Measurements from ENCODE around the gene NAT10.
"Not testable (repeated sequence)": the region's sequence is repeated elsewhere in the genome, so short reads cannot be mapped to it uniquely, and the experiment has no call there.

The NAT10 gene

DNA sequence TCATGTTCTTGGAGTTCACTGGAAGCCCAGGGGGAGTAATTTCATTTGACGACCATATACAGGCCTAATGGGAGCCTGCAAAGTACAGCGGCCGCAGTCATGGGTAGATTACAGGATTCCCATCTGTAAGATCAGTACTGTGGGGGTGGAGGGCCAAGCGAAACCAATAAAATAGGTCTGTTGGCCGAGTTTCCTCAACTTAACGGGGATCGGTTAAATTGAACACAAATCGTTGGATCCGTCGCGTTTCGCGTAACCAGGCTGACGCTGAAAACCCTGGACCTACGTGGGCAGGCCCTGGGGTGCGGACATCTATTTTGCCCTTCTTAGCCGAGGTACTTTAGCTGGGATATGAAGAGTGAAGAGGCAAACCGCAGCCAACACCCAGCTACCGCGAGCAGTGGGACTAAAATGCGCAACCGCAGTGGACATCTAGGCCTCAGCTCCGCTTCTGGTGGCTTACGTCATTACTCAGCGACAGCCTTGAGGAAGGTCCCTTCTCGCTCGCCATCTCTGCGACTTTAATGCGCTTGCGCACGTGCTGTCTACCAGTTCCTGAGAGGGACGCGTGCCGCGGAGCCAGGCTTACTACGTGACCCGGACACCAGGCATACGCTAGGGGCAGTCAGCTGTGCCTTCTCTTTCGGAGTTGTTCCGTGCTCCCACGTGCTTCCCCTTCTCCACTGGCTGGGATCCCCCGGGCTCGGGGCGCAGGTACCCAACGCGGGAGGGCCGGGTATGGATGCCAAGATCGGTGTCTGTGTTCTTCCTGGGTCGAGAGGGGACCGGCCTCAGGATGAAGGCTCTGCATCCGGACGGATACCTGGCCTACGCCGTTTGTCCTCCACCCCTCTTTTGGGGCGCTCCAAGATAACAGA is at the start of gene NAT10:
Gene NAT10 (plus strand): TSS at position 551 of the 878 bp plus-strand sequence. CDS start 2,597 bp downstream, outside the sequence.
- peak; percentile 99 for DNase-seq

DNA sequence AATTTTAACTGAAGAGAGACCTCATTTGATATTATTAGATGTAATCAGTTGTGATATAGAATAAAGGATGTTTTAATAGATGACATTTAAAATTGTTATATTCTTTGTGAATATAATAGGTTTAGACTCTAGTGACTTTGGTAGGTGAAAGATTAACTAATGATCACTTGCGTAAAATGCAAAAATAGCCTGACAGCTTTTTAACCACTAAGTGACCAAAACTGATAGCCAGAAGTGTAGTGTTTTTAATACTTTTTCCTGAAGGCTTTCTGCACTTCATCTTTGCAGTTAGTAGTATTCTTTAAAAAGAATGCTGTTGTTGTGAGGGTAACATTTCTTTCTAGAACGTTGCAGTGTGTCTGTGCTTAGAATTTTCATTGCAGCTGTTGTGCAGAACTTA is 48.8 kb upstream of the NAT10 start:
- no peak for DNase-seq

DNA sequence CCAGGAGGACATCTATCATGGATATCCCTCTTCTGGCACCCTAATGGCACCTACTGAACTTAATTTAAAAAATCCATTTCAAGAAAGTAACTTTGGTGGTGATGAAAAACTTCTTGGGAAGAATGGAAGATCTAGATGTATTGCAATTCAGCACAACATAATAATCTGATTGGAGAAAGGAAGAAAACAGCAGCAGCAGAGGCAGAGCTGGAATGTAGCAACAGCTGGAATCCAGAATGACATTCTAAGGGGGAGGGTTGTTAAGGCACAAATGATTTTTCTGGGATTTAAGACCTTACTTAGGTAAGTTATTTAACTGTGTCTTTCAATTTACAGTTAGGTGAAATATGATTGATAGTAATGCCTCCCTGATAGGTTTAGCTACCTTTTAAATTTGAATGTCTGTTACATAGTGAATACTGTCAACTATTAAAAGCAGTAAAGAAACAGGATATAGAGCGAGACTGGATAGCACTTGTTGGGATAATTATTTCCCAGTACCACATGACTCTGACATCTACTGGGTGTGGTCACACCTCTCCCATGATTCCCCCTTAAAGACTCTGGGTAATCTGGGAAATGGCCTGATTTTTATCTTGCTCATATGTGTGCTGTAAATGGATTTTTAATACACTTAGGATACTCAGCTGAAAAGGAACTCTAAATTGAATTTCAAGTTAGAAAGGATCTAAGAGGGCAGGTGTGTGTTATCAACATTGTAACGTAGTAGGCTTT is 42.2 kb upstream of the NAT10 start:
- no peak for DNase-seq

DNA sequence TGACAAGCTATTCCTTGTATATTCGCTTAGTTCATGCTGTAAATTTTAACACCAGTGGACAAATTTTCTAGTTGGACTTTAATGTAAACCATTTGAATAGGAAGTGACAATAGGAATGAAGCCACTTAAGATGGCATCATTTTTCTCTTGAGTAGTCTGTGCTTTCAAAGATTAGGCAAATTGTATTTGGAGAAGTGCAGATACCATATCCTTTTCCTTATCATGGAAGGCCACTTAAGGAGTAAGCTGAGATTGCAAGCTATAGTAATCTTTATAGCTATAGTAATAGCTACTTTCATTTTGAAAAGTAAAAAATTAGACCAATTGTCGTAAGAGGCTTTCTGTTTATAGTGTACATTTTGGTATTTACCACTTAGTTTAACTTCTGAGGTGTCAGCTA is 41.1 kb upstream of the NAT10 start:
- no peak for DNase-seq

DNA sequence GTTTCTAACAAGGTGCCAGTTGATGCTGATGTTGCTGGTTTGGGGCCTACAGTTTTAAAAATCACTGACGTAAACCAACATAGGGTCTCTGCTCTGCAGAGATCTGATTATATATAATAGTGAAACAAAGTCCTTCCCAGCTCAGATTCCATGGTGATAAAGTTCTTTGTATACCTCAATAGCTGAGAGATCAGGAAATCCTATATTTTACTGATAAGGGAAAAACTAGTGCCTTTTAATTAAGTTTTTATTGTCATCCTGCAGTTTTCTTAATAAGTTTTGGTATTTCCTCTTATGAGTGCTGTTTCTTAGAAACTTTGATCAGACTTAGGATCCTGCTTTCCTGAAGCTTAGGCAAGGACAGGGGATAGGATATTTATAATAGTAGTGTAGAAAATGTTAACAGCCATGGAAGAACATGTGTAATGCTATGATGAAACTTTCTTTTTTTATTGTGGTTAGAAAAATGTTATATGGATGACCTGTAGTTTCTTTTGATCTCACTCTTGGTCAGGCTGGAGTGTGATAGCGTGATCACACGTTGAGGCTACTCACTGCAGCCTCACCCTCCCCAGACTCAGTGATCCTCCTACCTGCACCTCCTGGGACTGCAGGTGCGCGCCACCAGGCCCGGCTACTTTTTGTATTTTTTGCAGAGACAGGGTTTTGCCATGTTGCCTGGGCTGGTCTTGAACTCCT is 39.8 kb upstream of the NAT10 start:
- no peak for DNase-seq

DNA sequence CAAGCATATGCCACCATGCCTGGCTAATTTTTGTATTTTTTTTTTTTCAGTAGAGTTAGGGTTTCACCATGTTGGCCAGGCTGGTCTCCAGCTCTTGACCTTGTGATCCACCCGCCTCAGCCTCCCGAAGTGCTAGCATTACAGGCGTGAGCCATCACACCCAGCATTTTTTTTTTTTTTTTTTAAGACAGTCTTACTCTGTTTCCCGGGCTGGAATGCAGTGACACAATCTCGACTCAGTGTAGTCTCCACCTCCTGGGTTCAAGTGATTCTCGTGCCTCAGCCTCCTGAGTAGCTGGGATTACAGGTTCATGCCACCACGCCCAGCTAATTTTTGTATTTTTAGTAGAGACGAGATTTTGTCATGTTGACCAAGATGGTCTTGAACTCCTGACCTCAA is 38.7 kb upstream of the NAT10 start:
- not testable (repeated sequence) for DNase-seq

DNA sequence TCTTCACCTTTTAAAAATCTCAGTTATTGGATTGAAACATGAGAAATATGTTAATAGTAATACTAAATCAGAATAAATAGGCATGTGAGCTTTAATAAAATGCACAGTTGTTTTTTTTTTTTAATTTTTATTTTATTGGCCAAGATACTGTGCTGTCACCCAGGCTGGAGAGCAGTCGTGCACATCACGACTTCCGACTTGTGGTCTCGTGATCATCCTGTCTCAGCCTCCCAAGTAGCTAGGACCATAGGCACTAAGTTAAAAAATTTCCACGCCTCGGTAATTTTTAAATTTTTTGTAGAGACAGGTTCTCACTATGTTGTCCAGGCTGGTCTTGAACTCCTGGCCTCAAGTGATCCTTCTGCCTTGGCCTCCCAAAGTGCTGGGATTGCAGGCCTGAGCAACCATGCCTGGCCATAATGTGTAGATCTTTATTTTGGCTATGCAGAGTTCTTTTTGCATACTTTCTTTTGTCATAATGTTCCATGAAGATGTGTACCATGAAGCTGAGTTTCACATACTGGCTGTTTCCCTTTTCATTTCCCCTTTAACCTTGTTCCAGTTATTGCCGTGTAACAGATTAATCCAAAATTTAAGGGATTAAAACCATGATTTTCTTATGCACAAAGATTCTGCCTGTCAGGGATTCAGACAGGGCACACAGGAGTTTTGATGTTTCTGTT is 37.9 kb upstream of the NAT10 start:
- DNase-seq, result no peak

DNA sequence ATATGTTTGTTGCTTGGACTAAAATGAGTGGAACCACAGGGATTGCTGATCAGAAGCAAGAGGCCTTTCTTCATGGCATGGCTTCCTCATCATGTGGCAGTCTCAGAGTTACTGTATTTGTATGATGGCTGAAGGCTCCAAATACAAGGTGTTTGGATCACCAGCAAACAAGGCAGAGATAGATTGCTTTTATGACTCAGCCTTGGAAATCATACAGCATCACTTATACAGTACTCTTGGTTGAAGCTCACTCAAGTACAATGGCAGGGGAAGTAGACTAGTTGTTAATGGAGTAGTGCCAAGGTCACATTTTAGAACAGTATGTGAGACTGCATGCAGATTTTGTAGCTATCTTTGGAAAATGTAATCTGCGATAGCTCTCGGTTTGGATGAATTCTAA is 37.3 kb upstream of the NAT10 start:
- DNase-seq, result no peak

DNA sequence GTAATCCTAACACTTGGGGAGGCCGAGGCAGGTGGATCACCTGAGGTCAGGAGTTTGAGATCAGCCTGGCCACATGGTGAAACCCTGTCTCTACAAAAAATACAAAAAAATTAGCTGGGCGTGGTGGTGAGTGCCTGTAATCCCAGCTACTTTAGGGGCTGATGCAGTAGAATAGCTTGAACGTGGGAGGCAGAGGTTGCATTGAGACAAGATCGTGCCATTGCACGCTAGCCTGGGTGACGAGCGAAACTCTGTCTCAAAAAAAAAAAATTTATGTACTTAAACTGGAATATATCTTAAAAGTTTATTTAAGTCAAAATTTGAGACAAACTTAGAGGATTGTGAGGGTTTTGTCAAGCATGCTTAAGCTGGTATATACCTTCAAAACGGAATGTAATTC is 34.1 kb upstream of the NAT10 start:
- not testable (repeated sequence) for DNase-seq

DNA sequence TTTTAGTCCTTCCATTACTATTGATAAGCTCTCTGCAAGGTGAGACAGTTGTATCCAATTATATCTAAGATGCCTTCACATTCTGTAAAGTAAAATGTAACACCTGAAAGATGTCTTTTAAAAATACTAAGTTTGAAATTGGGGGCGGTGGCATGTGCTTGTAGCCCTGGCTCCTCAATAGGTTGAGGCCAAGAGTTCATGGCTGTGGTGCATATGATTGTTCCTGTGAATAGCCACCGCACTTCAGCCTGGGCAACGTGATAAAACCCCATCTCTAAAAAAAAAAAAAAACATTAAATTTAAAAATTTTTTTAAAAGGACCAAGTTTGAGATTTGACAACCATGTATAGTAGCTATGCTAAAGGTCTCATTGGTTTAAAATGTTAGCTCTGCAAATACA is 33.4 kb upstream of the NAT10 start:
- no peak for DNase-seq

DNA sequence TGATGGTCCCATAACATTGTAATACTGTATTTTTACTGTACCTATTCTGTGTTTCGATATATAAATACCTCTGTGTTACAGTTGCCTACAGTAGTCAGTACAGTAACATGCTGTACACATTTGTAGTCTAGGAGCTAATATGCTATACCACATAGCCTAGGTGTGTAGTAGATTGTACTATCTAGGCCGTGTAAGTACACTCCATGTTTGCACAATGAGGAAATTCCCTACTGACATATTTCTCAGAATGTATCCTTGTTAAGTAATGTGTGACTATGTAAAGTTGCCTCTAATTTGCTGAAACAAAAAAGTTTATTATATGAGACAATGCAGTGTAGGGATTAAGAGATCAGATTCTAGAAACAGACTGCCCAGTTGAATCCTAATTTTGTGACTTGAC is 32.6 kb upstream of the NAT10 start:
- no peak for DNase-seq

DNA sequence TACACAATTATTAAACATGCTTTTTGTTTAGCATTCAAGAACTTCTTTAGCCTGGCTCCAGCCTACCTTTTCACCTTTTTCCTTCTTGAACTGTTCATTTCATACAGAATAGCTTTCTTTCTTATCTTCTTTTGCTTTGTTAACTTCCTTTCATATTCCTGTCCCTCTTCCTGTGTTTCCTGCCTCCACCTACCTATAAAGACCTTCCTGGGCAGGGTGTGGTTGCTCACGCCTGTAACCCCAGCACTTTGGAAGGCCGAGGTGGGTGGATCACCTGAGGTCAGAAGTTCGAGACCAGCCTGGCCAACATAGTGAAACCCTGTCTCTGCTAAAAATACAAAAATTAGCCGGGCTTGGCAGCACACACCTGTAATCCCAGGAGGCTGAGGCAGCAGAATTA is 31.0 kb upstream of the NAT10 start:
- DNase-seq, result no peak

DNA sequence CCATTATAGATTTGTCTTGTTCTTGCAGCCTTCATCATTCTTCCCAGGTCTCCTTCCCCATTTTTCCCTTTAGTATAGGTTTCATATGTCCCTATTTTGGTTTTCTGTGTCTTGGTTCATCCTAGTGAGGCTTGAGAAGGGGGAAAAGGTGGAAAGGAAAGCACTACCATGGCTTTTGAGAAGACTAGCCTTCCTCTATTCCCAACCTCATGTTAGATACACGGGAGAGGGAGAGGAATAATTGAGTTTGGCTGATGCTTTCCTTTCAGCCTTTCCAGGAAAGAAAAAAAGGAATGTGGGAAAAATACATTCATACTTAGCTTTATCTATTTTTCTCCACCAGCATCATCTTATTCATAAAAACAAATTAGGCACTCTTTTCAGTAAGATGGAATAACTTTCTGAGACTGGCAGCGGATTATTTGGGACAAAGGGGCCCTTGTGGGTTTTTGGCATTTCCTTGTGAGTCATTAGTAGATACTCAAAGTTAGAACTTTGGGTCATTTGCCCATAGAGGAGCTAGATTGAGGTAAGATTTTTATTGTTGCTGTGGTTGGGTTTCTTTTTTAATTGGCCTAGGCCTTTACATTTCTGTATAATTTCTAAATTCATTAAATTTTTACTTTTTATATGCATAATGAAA is 30.1 kb upstream of the NAT10 start:
- no peak for DNase-seq

DNA sequence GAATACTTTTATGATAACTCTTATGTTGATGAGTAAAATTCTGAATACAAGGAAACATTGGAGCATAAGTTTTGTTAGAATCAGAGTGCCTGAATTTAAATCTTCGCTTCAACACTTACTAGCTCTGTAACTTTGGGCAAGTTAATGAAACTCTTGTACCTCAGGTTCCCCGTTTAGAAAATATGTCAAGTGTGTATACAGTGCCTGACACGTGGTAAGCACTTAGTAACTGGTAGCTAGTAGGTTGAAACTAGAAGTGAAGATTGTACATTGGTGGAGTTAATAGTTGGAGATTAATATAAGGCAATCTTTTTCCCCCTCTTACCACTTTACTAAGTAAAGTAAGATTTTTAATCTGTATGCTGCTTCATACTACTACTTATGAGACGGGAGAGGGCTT is 24.8 kb upstream of the NAT10 start:
- DNase-seq, result no peak

DNA sequence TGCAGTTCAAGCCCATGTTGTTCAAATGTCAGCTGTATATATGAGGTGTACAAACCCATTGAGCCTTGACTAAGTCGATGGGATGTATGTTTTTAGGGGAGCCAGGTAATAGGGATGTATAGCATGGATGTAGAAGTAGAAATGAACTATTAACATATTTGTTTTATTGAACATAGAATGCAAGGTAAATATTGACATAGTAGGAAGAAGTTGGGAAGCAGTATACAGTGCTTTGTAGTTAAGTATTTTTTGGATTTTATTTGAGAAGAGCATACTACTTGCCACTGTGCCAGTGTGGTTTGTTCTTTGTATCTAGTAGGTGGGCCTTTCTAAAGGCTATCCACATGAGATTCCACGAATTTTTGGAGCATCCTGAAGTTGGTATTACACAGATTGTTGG is 20.8 kb upstream of the NAT10 start:
- no peak for DNase-seq

DNA sequence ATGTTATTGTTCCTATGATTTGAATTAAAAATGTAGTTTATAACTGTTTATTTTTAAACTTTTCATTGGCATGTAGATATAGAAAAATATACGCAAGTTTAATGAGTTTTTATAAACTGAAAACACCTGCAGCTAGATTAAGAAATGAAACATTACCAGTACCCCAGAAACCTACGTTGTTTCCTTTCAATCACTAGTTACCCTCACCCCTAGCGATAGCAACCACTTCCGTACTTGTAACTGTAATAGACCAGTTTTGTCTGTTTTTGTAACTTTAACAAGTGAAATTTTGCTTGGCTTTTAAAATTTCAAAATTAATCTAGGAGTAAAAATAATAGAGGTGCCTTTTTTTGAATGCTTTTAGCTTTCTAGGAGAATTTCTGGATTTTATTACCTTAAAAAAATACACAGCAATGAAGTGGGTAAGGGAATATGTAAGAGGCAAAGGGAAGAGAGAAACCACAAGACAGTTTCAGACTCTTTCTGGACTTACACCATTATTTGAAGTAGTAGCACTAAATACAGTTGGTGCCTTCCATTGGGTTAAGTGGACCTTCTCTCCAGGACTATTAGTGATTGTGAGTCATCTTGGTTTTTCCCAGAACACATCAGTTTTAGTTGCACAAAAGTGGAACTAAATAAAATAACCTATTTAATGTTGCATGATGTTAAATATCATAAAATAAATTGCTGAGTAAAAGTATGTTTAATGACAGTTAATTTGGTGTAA is 18.7 kb upstream of the NAT10 start:
- DNase-seq, result no peak

DNA sequence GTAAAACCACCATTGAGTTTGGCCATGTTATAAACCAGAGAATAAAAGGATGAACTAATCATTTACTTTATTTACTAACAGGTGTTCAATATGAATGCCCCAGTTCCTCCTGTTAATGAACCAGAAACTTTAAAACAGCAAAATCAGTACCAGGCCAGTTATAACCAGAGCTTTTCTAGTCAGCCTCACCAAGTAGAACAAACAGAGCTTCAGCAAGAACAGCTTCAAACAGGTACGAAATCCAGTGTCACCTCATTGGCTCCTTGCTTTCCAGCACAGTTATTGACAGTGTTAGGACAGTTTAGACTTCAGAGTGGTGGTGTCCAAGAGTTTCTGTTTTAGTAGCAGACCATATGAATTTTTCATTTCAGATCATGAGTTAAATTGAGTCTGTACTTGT is 13.6 kb upstream of the NAT10 start:
- no peak for DNase-seq

DNA sequence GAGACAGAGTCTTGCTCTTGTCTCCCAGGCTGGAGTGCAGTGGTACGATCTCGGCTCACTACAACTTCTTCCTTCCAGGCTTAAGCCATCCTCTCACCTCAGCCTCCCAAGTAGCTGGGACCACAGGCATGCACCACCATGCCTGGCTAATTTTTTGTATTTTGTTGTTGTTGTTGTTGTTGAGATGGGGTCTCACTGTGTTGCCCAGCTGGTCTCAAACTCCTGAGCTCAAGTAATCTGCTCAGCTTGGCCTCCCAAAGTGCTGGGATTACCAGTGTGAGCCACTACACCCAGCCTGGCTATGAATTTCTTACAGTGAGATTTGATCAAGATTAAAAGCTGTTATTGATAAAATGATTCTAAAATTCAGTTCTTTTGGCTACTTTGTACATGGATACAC is 10.5 kb upstream of the NAT10 start:
- DNase-seq, result not testable (repeated sequence)

DNA sequence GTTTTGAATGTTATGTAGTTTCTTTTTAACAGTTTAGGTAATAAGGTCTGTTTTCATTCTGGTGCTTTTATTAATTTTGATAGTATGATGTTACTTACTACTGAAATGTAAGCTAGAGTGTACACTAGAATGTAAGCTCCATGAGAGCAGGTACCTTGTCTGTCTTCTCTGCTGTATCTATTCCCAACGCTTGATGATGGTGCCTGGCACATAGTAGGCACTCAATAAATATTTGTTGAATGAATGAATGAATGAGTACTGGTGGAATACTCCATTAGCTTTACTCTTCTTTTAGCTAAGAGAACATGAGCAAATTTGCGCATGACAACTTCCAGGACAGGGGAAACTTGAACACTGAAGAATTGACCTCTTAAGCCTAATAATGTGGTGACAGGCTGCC is 6.6 kb upstream of the NAT10 start:
- DNase-seq, result no peak

DNA sequence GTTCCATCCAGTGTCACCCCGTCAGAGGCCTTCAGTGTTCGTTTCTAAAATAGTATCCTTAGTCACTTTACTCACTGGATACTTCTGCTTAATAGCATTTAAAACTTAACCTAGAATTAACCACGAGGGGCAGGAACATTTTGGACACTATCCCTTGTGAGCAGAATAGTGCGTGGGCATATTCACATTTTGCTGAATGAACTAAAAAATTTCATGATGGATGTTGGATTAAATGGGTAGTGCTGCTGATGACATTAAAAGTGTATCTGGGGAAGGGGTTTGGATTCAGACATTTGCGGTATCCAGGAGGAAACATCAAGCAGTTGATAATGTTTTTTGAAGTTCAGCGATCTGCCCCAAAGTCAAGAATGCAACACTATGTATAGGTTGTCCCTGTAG is 750 bp upstream of the NAT10 start:
- no peak for DNase-seq

DNA sequence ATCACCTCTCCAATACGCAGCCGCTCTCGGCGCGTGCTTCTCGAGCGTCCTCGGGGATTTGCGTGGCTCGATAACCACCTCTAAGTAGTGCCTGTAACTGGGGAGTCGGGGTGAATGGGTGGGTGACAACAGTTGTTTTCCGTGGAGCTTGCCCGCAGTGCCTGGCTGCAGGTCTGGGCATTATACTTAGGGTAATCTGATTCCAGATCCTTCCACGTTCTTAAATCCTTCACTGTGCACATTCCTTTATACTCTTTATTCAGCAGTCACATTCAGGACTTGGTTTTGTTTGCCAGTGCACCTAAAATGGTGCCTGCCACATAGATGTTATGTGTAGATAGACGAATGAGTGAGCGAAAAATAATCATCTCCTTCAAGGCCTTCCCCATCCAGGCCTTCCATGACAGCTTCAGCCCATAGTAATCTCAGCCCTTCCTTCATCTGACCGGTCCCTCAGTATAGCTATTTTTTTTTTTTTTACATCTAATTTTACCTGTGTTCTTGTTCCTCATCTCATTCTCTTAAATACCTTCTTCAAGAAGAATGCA is 602 bp downstream of the NAT10 start:
- DNase-seq, result no peak

Data from CD4-positive, alpha-beta T cell treated with Interleukin-15 for 1 hour (primary cell).